HUDEP-2 (cell line): ENCODE results near the gene TCF7.

ENCODE experiments used
- DNase-seq, 76 experiments: peaks; one replicate each; lab custom pipeline; 2025; ENCODE audit not compliant: unreplicated experiment in 76 of 76; lab: John Stamatoyannopoulos, UW

Gene TCF7

DNA sequence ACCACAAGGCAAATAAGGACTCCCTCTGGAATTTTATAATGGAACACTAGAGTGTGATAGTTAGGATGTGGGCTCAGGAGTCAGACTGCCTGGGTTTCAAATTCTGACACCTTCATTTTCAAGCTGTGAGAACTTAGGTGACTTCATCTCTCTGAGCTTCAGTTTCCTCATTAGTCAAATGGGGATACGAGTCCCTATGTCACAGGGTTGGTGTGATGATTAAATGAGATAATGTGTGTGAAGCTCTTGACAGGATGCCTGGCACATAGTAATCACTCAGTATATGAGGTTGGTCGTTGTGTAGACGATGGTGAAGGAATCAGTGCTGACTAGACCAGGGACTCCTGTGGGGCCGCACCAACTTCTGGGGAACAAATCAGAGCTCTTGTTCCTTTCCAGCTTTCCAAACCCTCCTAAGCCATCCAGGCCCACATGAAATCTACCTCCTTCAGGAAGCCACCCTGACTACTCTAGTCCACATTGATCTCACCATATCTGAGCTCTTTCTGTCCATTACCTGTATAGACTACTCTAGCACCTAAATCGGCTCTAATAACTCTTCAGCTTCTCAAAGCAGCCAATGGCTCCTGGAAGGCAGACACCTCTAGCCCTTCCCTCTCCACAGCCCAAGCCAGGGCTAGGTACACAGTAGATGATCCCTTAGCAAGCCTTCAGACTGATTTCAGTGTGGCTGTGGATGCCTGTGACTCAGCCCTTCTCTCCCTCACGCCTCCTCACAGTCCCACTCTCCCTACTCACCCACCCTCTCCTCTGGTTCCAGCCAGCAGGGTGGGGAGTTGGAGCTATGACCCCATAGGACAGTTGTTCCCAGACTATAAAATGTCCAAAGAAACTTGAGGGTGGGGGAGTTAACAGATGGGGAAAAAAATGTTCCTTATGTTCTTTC lies 2.5 kb upstream of the TCF7 start:
- DNase-seq = no peak

GRCh38 chr5:134112726-134113362 lies 1.6 kb upstream of the TCF7 start:
- DNase-seq = no peak

GRCh38 chr5:134113363-134113889 lies 1.1 kb upstream of the TCF7 start:
- DNase-seq = no peak

DNA sequence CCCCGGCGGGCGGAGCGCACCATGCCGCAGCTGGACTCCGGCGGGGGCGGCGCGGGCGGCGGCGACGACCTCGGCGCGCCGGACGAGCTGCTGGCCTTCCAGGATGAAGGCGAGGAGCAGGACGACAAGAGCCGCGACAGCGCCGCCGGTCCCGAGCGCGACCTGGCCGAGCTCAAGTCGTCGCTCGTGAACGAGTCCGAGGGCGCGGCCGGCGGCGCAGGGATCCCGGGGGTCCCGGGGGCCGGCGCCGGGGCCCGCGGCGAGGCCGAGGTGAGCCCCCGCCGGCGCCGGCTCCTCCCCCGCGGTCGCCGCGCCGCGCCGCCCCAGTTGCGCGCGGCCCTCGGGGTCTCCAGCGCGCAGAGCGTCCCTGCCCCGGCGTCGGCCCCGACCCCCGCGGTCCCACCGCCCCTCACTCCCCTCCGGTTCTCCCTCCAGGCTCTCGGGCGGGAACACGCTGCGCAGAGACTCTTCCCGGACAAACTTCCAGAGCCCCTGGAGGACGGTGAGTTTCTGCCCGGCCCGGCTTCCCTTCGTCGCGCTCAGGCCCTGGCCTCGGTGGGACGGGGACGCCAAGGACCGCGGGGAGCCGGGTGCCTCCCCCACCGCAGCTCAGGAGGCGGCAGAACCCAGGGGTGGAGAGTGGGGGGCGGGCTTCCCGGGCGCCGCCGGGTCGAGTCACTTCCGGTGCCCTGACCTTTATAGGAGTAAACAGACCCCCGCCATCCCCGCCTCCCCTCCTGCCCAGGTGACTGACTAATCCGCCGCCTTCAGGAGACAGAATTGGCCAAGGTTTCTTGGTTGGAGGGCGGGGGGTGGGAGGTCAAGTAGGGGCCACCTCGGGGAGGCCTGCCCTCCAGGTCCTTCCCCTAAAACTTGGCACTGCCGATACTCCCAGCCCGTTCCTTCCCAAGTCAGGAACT lies 665 bp downstream of the TCF7 start:
- no peak for DNase-seq

DNA sequence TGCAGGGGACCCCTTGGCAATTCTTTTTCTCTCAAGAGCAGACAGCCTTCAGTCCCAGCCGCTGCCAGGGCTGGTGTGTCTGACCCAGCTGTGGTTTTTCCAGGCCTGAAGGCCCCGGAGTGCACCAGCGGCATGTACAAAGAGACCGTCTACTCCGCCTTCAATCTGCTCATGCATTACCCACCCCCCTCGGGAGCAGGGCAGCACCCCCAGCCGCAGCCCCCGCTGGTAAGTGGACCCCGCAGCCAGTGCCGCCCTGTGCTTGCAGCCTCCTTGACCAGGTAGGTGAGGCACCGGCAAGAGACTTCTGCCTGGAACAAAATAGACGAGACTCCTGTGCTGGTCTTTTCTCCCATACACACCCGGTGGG lies 1.3 kb downstream of the TCF7 start:
- no peak for DNase-seq

- DNase-seq = no peak
Measured at GRCh38 chr5:134116286-134116685, 1.8 kb downstream of the TCF7 start.

GRCh38 chr5:134116789-134117761 lies 2.6 kb downstream of the TCF7 start:
- no peak for DNase-seq

DNA sequence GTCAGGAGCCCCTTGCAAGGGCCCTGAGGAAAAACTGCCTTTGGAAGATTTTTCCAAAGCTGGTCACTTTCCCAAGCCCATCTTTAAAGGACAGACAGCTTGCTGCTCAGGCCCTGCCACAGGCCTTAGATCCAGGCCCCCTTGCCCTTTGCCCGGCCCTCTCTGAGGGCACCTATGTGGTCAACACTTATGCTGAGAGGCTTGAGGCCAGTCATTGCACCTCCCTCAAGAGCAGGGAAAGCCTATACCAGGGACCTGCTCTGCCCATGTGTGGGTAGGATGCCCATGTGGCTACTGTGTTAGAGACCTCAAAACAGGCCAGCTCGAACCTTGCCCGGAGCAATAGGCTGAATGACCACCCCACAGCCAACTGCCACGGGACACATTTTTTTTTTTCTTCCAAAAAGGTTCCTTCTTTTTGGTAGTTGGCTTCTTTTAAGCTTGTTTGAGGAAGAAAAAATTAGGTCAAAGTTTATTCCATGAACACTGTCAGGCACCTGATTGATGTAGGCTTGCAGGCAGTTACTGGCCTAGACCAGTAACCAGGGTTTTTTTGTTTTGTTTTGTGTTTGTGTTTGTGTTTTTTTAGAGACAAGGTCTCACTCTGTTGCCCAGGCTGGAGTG lies 3.8 kb downstream of the TCF7 start:
- DNase-seq = no peak

DNA sequence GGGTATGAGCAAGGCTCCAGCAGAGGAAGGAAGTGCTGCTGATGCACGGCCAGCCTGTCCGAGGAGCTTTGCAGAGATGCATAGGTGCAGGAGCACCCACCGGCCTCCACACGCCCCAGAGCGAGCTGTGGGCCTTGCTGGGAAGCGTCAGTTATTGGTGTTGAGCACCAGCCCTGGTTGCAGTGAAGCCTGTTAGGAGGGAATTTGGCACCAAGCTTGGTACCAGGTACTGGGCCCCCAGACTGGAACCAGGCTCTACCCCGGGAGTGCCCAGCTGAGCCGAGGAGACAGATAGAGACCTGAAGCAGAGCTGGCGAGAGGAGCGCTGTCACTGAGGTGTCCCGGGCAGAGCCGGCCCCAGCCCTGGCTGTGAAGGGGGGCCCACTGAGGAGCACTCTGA lies 5.2 kb downstream of the TCF7 start:
- DNase-seq = no peak

- DNase-seq = no peak
Measured at GRCh38 chr5:134120386-134121138, 6.1 kb downstream of the TCF7 start.

DNA sequence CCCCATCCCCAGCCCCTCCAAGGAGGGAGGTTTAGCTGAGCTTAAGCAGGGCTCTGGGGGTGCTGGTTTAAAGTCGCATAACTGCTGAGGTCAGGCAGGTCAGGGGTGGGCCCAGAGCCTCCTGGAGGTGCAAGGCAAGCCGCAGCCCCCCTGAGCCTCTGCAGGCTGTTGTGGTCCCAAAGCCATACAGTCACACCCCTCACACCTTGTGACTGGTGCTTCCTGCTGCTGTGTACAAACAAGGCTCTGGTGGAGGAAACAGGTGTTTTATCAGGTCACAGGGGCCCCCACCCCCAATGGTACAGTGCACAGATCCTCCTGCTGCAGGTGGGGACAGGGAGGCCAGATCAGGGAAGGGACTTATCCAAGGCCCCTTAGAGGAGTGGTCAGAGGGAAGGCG lies 8.0 kb downstream of the TCF7 start:
- no peak for DNase-seq

DNA sequence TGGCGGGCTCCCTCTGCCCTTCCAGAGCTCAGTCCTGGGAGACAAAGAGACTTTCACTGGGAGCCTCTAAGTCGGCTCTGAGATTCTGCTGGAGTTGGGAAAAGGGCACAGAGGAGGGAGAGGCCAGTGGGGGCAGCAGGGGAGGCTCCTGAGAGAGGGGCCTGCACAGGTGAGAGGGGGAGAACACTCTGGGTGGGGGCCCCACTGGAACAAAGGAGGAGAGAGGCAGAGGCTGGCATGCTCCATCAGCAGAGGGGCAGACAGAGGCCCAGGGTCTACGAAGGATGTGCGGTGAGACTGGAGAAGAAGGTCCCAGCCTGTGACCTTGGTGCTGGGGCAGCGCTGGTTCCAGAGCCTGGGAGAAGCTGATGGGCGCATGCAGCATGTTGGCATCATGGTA lies 8.9 kb downstream of the TCF7 start:
- DNase-seq = no peak

DNA sequence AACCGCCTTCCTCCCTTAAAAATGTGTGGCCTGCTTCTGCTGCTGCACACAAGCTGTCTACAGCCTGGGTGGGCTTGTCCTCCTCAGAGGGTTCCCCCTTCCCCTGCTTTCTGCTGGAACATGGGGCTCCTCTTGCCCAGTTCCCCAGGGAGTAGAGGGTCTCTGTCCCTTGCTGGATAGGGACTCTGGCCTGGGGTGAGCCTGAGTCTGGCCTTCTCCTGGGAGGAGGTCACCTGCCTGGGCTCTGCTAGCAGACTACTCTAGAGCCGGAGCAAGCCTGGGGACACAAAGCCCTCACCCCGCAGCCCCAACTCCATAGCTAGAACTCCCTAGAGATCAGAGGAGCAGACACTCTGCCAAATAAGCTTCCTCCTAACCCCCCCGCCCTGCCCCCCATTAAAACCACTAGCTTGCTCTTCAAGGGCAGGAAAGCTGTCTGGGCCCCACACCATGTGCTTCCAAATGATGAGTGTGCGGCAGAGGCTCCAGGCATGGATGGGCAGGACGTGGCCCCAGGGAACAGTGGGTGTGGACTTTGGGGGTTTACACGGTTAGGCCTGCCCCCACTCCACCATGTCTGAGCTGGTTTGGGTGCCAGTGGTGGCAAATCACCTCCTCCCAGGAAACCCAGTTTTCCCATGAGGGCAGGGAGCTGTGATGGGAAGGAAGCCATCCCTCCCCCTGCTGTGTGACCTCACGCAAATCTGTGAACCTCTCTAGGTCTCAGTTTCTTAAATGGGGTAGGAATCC lies 10.0 kb downstream of the TCF7 start:
- DNase-seq = no peak

- peak in 2 of 76 experiments; percentile 3 to 17 for DNase-seq
Measured at GRCh38 chr5:134125039-134126015, 10.8 kb downstream of the TCF7 start.

- no peak for DNase-seq
Measured at GRCh38 chr5:134127376-134127861, 12.9 kb downstream of the TCF7 start.

GRCh38 chr5:134127988-134128647 lies 13.6 kb downstream of the TCF7 start:
- no peak for DNase-seq
